ENCODE measurements around the gene APOL6.

APOL6 gene

GRCh38 chr22:35630891-35631290, 17.4 kb upstream of the APOL6 start:
- no peaks in the 10 kb centered on the region for H3K27me3 ChIP-seq (replicated peaks)
- H3K36me3 ChIP-seq (replicated peaks): no peaks in the 10 kb centered on the region
- H3K4me3 ChIP-seq (ENCODE audit: low read depth, low read length): no peak overlapping the region
- in situ Hi-C loops (cut with HindIII; ENCODE audit: low pct_ligation_motif_present, low sequenced_read_pairs): no loop called here
- TF ChIP-seq CTCF (IDR thresholded peaks at IDR 0.05; ENCODE audit: low read depth, low read length, missing control alignments): no peak
- no peak overlapping the region for H3K27ac ChIP-seq
- DNase-seq: no peak

- no peak overlapping the region for H3K27ac ChIP-seq
- no peaks in the 10 kb centered on the region for H3K36me3 ChIP-seq (replicated peaks)
- DNase-seq: peak; percentile 31
- H3K4me3 ChIP-seq (ENCODE audit: low read depth, low read length): no peak overlapping the region
- in situ Hi-C loops (cut with HindIII; ENCODE audit: low pct_ligation_motif_present, low sequenced_read_pairs): no loop called here
- H3K27me3 ChIP-seq (replicated peaks): no peaks in the 10 kb centered on the region
- peak; percentile 80 for TF ChIP-seq CTCF (IDR thresholded peaks at IDR 0.05; ENCODE audit: low read depth, low read length, missing control alignments)
Measured at GRCh38 chr22:35631597-35631996, 16.6 kb upstream of the APOL6 start.

GRCh38 chr22:35632935-35633334, 15.3 kb upstream of the APOL6 start:
- TF ChIP-seq CTCF (IDR thresholded peaks at IDR 0.05; ENCODE audit: low read depth, low read length, missing control alignments): no peak
- no peak overlapping the region for H3K4me3 ChIP-seq (ENCODE audit: low read depth, low read length)
- no peaks in the 10 kb centered on the region for H3K36me3 ChIP-seq (replicated peaks)
- no peak for DNase-seq
- H3K27me3 ChIP-seq (replicated peaks): no peaks in the 10 kb centered on the region
- in situ Hi-C loops (cut with HindIII; ENCODE audit: low pct_ligation_motif_present, low sequenced_read_pairs): no loop called here
- H3K27ac ChIP-seq: no peak overlapping the region

GRCh38 chr22:35633520-35633919, 14.7 kb upstream of the APOL6 start:
- no peak for DNase-seq
- Histone ChIP-seq H3K27ac (no peak overlapping the region), H3K36me3 (replicated peaks) (no peaks in the 10 kb centered on the region), H3K27me3 (replicated peaks) (no peaks in the 10 kb centered on the region), H3K4me3 (ENCODE audit: low read depth, low read length) (no peak overlapping the region)
- in situ Hi-C loops (cut with HindIII; ENCODE audit: low pct_ligation_motif_present, low sequenced_read_pairs): no loop called here
- no peak for TF ChIP-seq CTCF (IDR thresholded peaks at IDR 0.05; ENCODE audit: low read depth, low read length, missing control alignments)

- Histone ChIP-seq H3K27me3 (replicated peaks) (no peaks in the 10 kb centered on the region), H3K36me3 (replicated peaks) (no peaks in the 10 kb centered on the region), H3K4me3 (ENCODE audit: low read depth, low read length) (no peak overlapping the region), H3K27ac (no peak overlapping the region)
- DNase-seq: no peak
- in situ Hi-C loops (cut with HindIII; ENCODE audit: low pct_ligation_motif_present, low sequenced_read_pairs): no loop called here
- TF ChIP-seq CTCF (IDR thresholded peaks at IDR 0.05; ENCODE audit: low read depth, low read length, missing control alignments): no peak
Measured at GRCh38 chr22:35634015-35634414, 14.2 kb upstream of the APOL6 start.

- in situ Hi-C loops (cut with HindIII; ENCODE audit: low pct_ligation_motif_present, low sequenced_read_pairs): no loop called here
- no peak for TF ChIP-seq CTCF (IDR thresholded peaks at IDR 0.05; ENCODE audit: low read depth, low read length, missing control alignments)
- Histone ChIP-seq H3K27ac (no peak overlapping the region), H3K4me3 (ENCODE audit: low read depth, low read length) (no peak overlapping the region), H3K27me3 (replicated peaks) (no peaks in the 10 kb centered on the region), H3K36me3 (replicated peaks) (no peaks in the 10 kb centered on the region)
- no peak for DNase-seq
Measured at GRCh38 chr22:35634943-35635540, 13.2 kb upstream of the APOL6 start.
